DOHH2 (cell line): ENCODE measurements around the gene VEGFB.

Experiments used
- H3F3A ChIP-seq: fragments of 200-600 bp; sonication (generic), shearing (Covaris generic); 2 replicates; pipeline ENCODE4 v1.6.0; 2016; ENCODE audit warnings: antibody characterized with exemption, mild to moderate bottlenecking; ENCODE audit not compliant: control insufficient read depth, insufficient read depth
- H3K27ac ChIP-seq: fragments of 200-600 bp; sonication (generic); 2 replicates; pipeline ENCODE4 v1.5.1; 2014; ENCODE audit warnings: low read depth, mild to moderate bottlenecking, low read length, moderate library complexity
- H3K27me3 ChIP-seq: fragments of 200-600 bp; sonication (generic); 2 replicates; pipeline ENCODE4 v1.6.1; 2014; ENCODE audit warnings: mild to moderate bottlenecking, low read length, mixed read lengths; ENCODE audit not compliant: control insufficient read depth
- H3K36me3 ChIP-seq: fragments of 200-600 bp; sonication (generic); 2 replicates; pipeline ENCODE4 v1.6.1; 2014; ENCODE audit warnings: mild to moderate bottlenecking, low read length, moderate library complexity, mixed read lengths; ENCODE audit not compliant: control insufficient read depth
- H3K4me1 ChIP-seq: fragments of 200-600 bp; sonication (generic); 2 replicates; pipeline ENCODE4 v1.6.1; 2014; ENCODE audit warnings: mild to moderate bottlenecking, low read length, mixed read lengths; ENCODE audit not compliant: control insufficient read depth
- H3K4me2 ChIP-seq: fragments of 200-600 bp; sonication (generic); 2 replicates; pipeline ENCODE4 v1.6.0; 2014; ENCODE audit warnings: mild to moderate bottlenecking, low read length, moderate library complexity
- H3K4me3 ChIP-seq: fragments of 200-600 bp; sonication (generic); 2 replicates; pipeline ENCODE4 v1.5.1; 2014; ENCODE audit warnings: mild to moderate bottlenecking, low read length, mixed read lengths
- H3K79me2 ChIP-seq: fragments of 200-600 bp; sonication (generic); 2 replicates; pipeline ENCODE4 v1.6.1; 2014; ENCODE audit warnings: mild to moderate bottlenecking, low read length, mixed read lengths; ENCODE audit not compliant: control insufficient read depth
- H3K9me2 ChIP-seq: fragments of 200-600 bp; sonication (generic); replicated peaks from 2 replicates; pipeline ENCODE4 v1.6.1; 2014; ENCODE audit warnings: mild to moderate bottlenecking, low read length, mixed read lengths; ENCODE audit not compliant: control insufficient read depth
- H3K9me3 ChIP-seq: fragments of 200-600 bp; sonication (generic); 2 replicates; pipeline ENCODE4 v1.6.1; 2014; ENCODE audit warnings: antibody characterized with exemption, low read length, mixed read lengths; ENCODE audit not compliant: control insufficient read depth, insufficient read depth
- H4K20me1 ChIP-seq: fragments of 200-600 bp; sonication (generic); 2 replicates; pipeline ENCODE4 v1.6.0; 2014; ENCODE audit warnings: low read depth, mild to moderate bottlenecking, antibody characterized with exemption, low read length, moderate library complexity; ENCODE audit not compliant: control insufficient read depth, insufficient read depth
- EZH2phosphoT487 ChIP-seq: fragments of 200-600 bp; sonication (generic); IDR thresholded peaks from 2 replicates; pipeline ENCODE4 v1.6.1; 2017; ENCODE audit warnings: borderline replicate concordance, mild to moderate bottlenecking, antibody characterized with exemption, low read length, moderate library complexity, mixed read lengths
- TF ChIP-seq, protein P1 (sequence below): fragments of 200-600 bp; sonication (generic); IDR thresholded peaks from one replicate; pipeline ENCODE4 v1.5.1; 2014; ENCODE audit warnings: antibody characterized with exemption, mild to moderate bottlenecking, low read depth, low read length; ENCODE audit not compliant: poor library complexity, severe bottlenecking

VEGFB gene

DNA sequence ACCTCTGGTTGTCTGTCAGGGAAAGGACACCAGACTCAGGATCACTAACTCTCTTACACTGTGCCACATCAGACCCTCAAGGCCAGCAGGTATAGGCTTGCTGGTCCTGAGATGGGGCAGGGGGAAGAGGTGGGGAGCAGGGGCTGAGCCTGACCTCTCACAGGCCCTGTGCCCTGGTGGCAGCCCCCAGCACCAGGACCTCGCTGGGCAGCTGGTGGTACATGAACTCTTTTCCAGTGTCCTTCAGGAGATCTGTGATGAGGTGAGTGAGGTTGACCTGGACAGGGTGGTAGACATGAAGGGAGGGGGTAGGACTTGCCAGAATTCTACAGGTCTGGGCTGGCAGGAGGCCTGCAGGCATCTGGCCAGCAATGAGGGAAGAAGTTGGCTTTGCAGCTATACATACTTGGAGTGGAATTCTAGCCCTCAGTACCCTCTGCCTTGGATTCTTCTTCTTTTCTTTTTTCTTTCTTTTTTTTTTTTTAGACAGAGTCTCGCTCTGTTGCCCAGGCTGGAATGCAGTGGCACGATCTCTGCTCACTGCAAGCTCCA, 6.9 kb upstream of the VEGFB start:
- Histone ChIP-seq H3K9me3 (no peaks in the 10 kb centered on the region), H3K4me2 (peak overlapping the region; percentile 99), H3K4me1 (peaks cover 73% of the 10 kb centered on the region), H3F3A (peaks cover 23% of the 10 kb centered on the region), H3K79me2 (peaks cover 46% of the 10 kb centered on the region), H3K27me3 (no peaks in the 10 kb centered on the region), H3K27ac (peak overlapping the region; percentile 82), H3K9me2 (no peaks in the 10 kb centered on the region), H4K20me1 (no peaks in the 10 kb centered on the region), H3K36me3 (peaks cover 37% of the 10 kb centered on the region), H3K4me3 (peak overlapping the region; percentile 85)
- TF ChIP-seq, protein P1, sequence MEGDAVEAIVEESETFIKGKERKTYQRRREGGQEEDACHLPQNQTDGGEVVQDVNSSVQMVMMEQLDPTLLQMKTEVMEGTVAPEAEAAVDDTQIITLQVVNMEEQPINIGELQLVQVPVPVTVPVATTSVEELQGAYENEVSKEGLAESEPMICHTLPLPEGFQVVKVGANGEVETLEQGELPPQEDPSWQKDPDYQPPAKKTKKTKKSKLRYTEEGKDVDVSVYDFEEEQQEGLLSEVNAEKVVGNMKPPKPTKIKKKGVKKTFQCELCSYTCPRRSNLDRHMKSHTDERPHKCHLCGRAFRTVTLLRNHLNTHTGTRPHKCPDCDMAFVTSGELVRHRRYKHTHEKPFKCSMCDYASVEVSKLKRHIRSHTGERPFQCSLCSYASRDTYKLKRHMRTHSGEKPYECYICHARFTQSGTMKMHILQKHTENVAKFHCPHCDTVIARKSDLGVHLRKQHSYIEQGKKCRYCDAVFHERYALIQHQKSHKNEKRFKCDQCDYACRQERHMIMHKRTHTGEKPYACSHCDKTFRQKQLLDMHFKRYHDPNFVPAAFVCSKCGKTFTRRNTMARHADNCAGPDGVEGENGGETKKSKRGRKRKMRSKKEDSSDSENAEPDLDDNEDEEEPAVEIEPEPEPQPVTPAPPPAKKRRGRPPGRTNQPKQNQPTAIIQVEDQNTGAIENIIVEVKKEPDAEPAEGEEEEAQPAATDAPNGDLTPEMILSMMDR: no peak
- no peak for TF ChIP-seq EZH2phosphoT487

DNA sequence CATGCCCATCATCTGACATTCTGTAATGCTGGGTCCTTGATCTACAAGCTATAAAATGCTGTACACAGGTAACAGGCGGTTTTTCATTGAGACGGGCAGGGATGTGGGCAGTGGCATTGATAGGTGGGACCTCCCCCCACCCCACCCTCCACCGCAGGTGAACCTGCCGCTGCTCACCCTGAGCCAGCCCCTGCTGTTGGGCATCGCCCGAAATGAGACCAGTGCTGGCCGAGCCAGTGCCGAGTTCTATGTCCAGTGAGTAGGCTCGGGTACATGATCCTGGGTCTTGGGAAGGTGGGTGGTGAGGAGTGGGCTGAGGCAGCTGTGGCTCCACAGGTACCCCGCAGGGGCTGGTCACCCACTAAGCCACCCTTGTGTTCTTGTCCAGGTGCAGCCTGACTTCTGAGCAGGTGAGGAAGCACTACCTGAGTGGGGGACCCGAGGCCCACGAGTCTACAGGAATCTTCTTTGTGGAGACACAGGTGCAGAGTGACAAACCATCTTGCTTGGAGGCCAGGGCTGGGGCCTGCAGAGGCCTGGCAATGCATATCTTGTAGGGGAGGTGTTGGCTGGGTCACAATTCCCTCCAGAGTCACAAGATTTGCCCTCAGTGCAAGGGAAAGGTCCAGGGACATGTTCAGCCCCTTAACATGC, 5.2 kb upstream of the VEGFB start:
- Histone ChIP-seq H3F3A (peaks cover 24% of the 10 kb centered on the region), H3K4me2 (peak overlapping the region; percentile 97), H3K9me3 (no peaks in the 10 kb centered on the region), H3K4me3 (peak overlapping the region; percentile 89), H3K79me2 (peaks cover 46% of the 10 kb centered on the region), H3K36me3 (peaks cover 22% of the 10 kb centered on the region), H3K27ac (peak overlapping the region; percentile 94), H3K4me1 (peaks cover 82% of the 10 kb centered on the region), H3K9me2 (no peaks in the 10 kb centered on the region), H4K20me1 (no peaks in the 10 kb centered on the region), H3K27me3 (no peaks in the 10 kb centered on the region)
- TF ChIP-seq, protein P1: no peak
- TF ChIP-seq EZH2phosphoT487: no peak

DNA sequence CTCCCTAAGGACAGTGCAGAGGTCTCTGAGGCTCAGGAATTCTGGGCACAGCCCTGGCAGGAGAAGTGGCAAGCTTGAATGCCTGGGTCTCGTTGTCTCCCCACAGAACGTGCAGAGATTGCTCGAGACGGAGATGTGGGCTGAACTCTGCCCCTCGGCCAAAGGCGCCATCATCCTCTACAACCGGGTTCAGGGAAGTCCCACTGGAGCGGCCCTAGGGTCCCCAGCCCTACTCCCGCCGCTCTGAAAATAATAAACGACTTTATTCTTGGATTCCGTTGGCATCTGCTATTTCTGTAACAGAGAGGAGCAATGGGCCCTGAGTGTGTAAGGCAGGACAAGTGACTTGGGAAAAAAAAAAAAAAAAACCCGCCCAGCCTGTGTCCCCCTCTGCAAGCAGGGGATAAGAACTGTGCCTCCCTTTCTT, 4.6 kb upstream of the VEGFB start:
- peaks cover 46% of the 10 kb centered on the region for H3K79me2 ChIP-seq
- H3K9me2 ChIP-seq: no peaks in the 10 kb centered on the region
- no peaks in the 10 kb centered on the region for H3K9me3 ChIP-seq
- H4K20me1 ChIP-seq: no peaks in the 10 kb centered on the region
- peak overlapping the region; percentile 97 for H3K4me2 ChIP-seq
- peak overlapping the region; percentile 94 for H3K27ac ChIP-seq
- H3K27me3 ChIP-seq: no peaks in the 10 kb centered on the region
- peak overlapping the region; percentile 89 for H3K4me3 ChIP-seq
- peaks cover 76% of the 10 kb centered on the region for H3K4me1 ChIP-seq
- H3F3A ChIP-seq: peaks cover 24% of the 10 kb centered on the region
- peaks cover 16% of the 10 kb centered on the region for H3K36me3 ChIP-seq
- TF ChIP-seq, protein P1: no peak
- no peak for TF ChIP-seq EZH2phosphoT487
